IPS-18c (cell line): Measurements from ENCODE around the gene UBA5.

Source experiments
- H3K4me3 ChIP-seq: 2 replicates; pipeline ENCODE4 v1.7.0; 2013; ENCODE audit warnings: low read depth, mild to moderate bottlenecking, low read length, moderate library complexity; ENCODE audit not compliant: insufficient read depth
- H3K9me3 ChIP-seq: one replicate; pipeline ENCODE4 v1.6.1; 2013; ENCODE audit warnings: mild to moderate bottlenecking, low read length, moderate library complexity; ENCODE audit not compliant: control insufficient read depth, insufficient read depth

The UBA5 gene

DNA sequence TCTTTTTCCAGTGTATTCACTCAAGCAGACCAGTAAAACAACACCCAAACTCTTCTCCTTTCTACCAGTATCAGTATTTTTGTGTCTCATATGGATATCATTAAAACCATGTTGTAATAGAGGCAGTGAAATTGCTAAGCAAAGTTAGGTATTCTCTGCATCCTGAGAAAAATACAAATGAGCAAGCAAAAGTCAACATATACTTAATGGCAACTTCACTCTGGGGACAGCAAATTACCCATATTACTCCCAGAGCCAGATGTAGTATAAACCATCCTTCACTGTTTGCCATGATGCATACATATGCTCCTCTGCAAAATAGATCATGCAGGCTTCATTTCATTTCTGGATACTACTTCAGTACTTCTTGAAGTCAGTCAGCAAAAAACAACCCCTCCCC is 22.1 kb downstream of the UBA5 start:
- Histone ChIP-seq H3K9me3 (no peaks in the 10 kb centered on the region), H3K4me3 (no peak overlapping the region)

DNA sequence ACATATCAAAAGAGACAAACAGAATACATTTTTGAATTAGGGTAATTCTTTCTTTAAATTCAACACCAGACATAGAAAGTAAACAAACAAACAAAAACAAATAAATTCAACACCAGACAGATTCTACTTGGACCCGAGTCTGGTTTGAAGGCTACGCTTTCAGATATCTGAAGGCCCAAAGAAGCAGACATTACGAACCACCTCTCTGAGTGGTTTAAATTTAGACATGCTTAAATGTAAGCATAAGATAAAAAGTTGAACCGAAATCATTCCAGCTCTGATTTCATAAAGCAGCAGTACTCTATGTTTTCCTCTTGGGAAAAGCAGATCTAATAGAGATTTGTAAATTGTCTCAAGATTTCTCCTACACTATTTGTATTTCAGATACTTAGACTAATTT is 29.9 kb downstream of the UBA5 start:
- no peaks in the 10 kb centered on the region for H3K9me3 ChIP-seq
- no peak overlapping the region for H3K4me3 ChIP-seq

DNA sequence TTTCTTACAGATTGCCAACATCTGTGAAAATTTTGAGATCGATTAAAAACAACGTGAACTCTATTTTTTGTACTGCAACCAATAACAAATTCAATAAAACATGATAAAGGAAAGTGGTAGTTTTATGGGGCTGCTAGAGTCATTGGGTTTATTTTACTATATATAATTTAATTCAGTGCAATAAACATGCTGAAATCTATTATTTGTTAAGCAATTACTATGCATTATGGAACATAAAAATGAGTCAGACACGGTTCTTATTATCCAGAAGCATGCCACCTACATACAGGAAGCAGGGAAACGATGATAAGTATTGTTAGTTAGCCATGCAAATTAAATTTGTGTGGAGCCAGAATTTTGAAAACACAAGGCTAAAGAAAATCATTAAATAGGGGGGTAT is 34.9 kb downstream of the UBA5 start:
- Histone ChIP-seq H3K9me3 (no peaks in the 10 kb centered on the region), H3K4me3 (no peak overlapping the region)

DNA sequence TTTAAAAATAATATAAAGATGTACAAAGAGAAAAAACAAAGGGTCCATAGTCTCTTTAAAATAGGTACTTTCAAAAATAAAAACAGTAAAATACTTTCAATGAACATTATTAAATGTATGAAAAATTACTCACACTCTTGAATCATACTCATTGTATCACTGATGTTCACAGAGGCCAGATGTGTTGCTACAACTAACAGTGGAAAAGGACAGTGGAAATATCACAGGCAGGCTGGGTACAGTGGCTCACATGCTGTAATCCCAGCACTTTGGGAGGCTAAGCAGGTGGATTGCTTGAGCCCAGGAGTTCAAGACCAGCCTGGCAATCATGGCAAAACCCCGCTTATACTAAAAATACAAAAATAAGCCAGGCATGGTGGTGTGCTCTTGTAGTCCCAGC is 35.3 kb downstream of the UBA5 start:
- Histone ChIP-seq H3K9me3 (no peaks in the 10 kb centered on the region), H3K4me3 (no peak overlapping the region)

DNA sequence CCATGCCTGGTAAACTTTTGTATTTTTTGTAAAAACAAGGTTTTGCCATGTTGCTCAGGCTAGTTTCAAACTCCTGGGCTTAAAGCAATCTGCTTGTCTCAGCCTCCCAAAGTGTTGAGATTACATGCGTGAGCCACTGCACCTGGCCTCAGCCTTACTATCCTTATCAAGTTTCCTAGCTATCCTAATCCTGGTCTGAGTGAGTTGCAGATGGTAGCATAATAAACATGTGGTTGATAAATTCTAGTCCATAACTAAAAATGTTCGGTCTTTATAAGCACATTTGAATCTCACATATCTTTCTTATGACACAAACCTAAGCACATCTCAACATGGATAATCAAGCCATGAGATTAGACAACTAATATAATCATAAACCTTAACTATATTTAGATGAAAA is 43.6 kb downstream of the UBA5 start:
- H3K4me3 ChIP-seq: no peak overlapping the region
- no peaks in the 10 kb centered on the region for H3K9me3 ChIP-seq

DNA sequence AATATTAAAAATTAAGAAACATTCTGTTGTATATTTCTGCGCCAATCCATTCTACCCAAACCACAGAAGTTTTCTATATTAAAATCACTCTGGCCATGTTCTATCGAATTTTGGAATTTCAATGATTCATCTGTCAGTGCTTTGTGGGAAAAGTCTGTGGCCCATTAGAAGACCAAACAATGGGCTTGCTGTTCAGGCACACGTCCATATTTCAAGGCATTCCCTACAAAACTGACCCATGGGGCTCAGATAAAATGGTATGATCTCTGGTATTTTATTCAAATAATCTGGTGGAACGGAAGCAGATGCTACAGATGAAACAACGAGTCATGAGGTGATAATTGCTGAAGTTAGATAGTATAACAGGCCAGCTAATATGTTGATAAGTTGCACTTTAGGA is 49.6 kb downstream of the UBA5 start:
- Histone ChIP-seq H3K9me3 (no peaks in the 10 kb centered on the region), H3K4me3 (no peak overlapping the region)

DNA sequence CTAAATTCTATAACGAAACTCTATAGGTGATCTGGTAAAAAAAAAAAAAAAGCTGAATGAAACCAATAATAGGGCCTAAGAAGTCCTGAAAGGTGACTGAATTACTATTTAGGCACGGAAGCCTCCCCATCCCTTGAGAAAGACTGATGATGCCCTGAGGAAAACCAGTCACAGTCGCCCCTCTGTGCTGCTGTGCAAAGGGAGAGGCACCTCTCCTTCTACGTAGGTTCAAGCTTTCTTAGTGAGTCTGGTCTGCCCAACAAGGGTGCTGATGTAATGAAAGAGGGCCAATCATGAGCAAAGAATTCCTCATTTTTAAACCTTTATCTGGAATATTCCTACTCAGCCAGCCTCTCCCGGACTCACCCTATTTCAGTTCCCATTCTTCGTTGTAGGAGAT is 50.2 kb downstream of the UBA5 start:
- no peak overlapping the region for H3K4me3 ChIP-seq
- H3K9me3 ChIP-seq: no peaks in the 10 kb centered on the region

DNA sequence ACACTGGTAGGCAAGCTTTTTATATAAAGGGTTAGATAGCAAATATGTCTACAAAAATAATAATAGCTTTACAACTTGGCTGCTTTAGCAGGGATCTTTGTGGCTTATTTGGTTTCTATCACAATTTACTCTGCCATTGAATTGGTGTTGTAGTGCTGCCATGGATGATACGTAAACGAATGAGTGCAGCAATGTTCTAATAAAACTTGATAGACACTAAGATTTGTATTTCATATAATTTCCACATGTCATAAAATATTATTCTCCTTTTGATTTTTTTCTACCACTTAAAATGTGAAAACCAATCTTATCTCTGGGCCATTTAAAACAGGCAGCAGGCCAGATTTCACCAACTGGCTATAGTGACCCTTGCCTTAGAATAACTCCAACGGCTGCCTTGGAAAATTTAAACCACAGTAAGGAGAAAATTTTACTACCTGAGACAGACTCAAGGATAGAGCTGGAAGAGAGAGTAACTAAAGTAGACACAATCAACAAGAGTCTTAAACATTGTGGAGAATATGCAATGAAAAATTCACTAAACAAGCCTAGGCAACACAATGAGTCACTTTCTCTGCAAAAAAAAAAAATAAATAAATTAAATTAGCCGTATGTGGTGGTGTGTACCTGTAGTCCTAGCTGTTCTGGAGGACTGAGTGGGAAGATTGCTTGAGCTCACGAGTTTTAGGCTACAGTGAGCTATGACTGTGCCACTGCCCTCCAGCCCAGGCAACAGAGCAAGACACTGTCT is 54.0 kb downstream of the UBA5 start:
- Histone ChIP-seq H3K4me3 (no peak overlapping the region), H3K9me3 (no peaks in the 10 kb centered on the region)

DNA sequence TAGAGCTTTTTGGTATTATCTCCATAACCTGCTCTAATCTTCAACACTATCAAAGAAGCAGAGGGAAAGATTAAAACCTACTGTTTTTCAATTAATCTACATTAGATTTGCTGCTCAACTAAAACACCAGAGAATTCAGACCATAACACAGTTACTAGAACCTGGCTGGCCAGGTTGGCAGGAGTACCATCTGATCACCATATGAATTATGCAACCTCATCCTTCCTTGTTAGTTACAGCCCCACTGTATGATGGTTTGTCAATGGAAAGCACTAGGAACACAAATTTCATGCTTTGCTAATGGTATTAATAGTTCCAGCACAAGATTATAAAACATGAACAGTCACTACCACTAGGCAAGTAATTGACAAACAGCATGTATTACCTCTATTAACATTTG is 56.2 kb downstream of the UBA5 start:
- Histone ChIP-seq H3K9me3 (no peaks in the 10 kb centered on the region), H3K4me3 (no peak overlapping the region)

DNA sequence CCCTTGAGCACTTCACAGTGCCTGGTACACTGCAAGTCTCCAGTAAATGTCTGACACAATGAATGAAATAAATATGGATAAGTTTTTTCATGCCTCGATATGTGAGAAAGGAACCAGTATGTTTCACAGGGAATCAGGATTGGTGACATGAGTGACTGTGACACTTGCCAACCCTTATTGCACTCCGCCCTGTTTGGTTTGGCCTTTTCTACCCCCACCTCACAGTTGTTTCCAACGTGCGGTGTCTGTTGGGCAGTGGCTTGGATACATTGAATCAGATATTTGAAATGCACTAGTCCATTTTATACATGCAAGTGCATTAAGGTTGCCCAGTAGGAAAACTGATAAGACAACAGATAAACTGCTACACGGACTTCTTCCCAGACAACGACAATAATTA is 60.1 kb downstream of the UBA5 start:
- no peaks in the 10 kb centered on the region for H3K9me3 ChIP-seq
- H3K4me3 ChIP-seq: no peak overlapping the region

DNA sequence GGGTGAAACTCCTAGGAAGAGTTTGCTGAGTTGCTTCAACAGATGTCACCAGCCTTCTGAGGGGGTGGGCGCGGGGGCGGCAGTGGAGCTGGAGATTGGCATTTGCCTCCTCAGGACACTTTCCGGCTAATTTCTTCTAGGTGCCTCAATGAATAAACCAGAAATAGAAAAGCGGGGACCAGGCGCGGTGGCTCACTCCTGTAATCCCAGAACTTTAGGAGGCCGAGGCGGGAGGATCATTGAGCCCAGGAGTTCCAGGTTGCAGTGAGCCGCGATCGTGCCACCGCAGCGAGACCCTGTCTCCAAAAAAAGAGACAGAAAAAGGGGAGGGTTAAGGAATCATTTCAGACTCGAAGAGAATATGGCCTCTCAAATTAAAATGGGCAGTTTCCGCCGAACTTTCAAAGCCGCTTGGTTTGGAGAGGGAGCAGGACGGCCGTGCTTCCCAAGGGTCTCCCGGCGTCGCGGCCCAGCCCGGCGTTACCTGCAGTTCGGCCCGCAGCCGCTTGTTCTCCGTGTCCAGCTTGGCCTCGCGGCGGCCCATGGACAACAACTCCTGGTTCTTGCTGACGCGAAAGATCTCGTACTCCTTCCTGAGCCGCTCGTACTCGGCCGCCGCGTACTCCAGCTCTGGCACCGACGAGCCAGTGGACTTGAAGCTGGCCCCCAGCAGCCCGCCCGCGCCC is 61.5 kb downstream of the UBA5 start:
- no peaks in the 10 kb centered on the region for H3K9me3 ChIP-seq

DNA sequence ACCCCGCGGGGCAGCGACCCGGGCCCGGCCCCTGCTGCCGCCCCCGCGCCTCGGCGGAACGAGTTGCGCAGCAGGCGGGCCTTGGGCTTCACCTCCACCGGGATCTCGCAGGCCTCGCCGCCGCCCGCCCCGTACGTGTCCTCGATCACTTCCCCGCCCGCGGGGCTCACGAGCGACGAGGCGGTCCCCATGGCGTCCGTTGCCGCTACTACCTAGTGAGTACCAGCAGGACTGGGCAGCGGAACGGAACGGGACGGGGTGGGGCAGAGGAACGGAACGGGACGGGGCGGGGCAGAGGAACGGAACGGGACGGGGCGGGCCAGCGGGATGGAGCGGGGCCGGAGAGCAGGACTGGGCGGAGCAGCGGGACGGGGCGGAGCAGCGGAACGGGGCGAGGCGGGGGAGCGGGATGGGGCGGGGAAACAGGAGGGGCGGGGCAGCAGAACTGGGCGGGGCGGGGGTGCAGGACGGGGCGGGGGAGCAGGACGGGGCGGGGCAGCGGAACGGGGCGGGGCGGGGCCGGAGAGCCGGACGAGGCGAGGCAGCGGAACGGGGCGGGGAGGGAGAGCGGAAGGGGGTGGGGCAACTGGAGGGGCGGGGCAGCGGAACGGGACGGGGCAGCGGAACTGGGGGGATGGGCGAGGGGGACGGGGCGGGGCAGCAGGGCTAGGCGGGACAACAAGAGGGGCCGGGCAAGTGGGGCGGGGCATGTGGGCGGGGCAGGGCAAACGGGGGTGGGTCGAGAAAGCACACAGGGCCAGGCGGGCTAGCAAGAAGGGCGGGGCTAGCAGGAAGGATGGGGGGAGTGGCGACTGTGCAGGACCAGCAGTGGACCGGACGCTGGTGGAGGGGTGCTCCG is 62.3 kb downstream of the UBA5 start, which contains the start of gene NPHP3:
TSS of gene NPHP3 (minus strand) at position 245 of the 859 bp plus-strand sequence. CDS start at position 191, 54 bp downstream.
- H3K4me3 ChIP-seq: peak within 1 kb of the TSS; percentile 90

More for the DNA sequence above, 61.5 kb downstream of the UBA5 start:
- H3K4me3 ChIP-seq: peak overlapping the region; percentile 90

DNA sequence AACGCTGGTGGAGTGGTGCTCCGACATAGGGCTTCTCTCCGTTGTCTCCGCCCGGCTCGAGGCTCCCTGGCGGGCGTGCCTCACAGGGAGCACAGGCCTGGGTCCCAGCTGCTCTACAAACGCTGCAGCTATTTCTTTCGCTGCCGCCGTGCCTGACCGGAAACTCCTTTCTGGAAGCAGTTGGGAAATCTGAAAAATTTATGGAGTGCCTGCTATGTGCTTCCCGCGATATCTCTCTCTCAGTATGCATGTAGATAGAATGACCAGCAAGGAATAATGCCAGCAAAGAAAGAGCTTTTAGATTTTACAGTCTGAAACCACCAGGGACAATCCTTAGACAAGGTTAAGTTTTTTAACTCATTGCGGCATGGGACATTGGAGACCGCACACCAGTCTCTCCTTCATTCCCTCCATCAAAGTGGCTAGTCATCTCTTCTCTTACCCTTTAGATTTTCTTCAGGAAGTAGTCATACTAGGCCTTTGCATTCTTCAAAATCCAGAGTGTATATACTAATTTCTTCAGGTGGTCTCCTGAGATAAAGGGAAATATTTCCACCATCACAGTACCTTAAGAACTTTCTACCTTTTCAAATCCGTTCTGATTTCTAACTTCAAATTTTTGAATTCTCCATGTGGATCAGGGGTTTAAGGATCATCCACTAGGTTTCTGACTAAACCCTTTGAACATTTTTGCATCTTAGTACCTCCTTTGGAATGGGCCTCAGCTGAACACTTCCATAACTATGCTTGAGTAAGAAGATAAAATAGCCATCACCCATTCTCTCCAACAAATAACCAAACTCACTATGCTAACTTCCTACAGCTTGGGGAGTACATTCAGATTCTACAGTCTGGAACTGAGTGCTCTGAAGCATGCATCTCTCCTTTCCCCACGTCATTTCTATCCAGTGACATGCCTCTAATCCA is 63.2 kb downstream of the UBA5 start:
- H3K9me3 ChIP-seq: no peaks in the 10 kb centered on the region
- peak overlapping the region; percentile 87 for H3K4me3 ChIP-seq

More for the DNA sequence above, 62.3 kb downstream of the UBA5 start, which contains the start of gene NPHP3:
- no peaks in the 10 kb centered on the region for H3K9me3 ChIP-seq

DNA sequence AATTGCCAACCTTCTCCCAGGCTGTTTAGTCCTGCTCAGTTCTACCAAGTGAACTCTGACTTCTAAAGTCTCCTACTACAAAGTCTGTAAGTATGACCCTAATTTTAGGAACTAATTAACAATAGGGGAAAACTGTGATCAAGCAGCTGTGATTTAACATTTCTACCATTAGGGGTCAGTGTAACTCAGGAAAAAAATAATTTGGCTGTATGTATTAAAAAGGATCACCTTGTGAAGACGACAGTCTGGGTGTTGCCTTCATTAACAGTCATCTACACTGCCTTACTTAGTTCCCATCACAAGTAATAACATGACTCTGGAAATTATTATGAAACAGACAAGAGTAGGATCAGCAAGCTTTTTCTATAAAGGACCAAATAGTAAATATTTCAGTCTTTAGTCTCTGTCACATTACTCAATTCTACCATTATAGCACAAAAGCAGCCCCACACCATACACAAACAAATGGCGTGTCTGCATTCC is 66.3 kb downstream of the UBA5 start:
- H3K4me3 ChIP-seq: no peak overlapping the region
- no peaks in the 10 kb centered on the region for H3K9me3 ChIP-seq
